Epithelial cell of esophagus (primary cell): ENCODE measurements around the gene MTCH1.

Experiments used
- DNase-seq: peaks from one replicate; pipeline ENCODE4 v3.0.0; 2010; ENCODE audit warnings: low read depth
- H3K4me3 ChIP-seq: 2 replicates; pipeline ENCODE4 v1.5.1; 2011; ENCODE audit warnings: mild to moderate bottlenecking, low read length, control low read depth
- TF ChIP-seq, protein P1 (sequence below): IDR thresholded peaks from 2 replicates; pipeline ENCODE4 v1.5.1; 2011; ENCODE audit warnings: low read depth, mild to moderate bottlenecking, low read length, control low read depth, inconsistent platforms; ENCODE audit not compliant: insufficient read depth; ENCODE audit errors: missing control alignments

The MTCH1 gene

DNA sequence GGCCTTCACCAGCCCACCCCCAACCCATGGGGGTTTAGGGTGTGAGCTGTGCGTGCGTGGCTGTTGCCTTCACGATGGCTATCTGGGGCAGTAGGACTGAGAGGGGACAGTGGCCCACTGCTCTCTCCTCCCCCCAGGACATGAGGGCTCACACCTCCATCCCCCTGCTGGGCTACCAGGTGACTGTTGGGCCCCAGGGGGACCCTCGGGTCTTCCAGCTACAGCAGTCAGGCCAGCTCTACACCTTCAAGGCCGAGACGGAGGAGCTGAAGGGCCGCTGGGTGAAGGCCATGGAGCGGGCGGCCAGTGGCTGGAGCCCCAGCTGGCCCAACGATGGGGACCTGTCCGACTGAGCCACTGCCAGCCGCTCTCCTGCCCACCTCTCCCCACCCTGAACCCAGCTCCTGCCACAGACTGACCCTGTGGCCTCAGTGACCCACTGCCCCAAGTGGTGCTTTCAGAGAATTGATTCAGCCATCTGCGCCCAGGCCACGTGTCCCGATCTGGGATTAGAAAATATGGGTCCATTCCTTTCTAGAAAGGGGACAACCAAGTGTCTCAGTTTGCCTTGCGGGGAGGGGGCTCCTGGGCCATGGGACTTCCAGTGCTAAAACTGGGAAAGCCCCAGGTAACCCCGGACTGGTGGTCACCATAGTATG is 41.9 kb upstream of the MTCH1 start:
- no peak overlapping the region for H3K4me3 ChIP-seq
- TF ChIP-seq, protein P1, sequence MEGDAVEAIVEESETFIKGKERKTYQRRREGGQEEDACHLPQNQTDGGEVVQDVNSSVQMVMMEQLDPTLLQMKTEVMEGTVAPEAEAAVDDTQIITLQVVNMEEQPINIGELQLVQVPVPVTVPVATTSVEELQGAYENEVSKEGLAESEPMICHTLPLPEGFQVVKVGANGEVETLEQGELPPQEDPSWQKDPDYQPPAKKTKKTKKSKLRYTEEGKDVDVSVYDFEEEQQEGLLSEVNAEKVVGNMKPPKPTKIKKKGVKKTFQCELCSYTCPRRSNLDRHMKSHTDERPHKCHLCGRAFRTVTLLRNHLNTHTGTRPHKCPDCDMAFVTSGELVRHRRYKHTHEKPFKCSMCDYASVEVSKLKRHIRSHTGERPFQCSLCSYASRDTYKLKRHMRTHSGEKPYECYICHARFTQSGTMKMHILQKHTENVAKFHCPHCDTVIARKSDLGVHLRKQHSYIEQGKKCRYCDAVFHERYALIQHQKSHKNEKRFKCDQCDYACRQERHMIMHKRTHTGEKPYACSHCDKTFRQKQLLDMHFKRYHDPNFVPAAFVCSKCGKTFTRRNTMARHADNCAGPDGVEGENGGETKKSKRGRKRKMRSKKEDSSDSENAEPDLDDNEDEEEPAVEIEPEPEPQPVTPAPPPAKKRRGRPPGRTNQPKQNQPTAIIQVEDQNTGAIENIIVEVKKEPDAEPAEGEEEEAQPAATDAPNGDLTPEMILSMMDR: no peak
- no peak for DNase-seq

GRCh38 chr6:37027036-37027720 is 41.2 kb upstream of the MTCH1 start:
- DNase-seq: peak; percentile 35
- TF ChIP-seq, protein P1: no peak
- no peak overlapping the region for H3K4me3 ChIP-seq

DNA sequence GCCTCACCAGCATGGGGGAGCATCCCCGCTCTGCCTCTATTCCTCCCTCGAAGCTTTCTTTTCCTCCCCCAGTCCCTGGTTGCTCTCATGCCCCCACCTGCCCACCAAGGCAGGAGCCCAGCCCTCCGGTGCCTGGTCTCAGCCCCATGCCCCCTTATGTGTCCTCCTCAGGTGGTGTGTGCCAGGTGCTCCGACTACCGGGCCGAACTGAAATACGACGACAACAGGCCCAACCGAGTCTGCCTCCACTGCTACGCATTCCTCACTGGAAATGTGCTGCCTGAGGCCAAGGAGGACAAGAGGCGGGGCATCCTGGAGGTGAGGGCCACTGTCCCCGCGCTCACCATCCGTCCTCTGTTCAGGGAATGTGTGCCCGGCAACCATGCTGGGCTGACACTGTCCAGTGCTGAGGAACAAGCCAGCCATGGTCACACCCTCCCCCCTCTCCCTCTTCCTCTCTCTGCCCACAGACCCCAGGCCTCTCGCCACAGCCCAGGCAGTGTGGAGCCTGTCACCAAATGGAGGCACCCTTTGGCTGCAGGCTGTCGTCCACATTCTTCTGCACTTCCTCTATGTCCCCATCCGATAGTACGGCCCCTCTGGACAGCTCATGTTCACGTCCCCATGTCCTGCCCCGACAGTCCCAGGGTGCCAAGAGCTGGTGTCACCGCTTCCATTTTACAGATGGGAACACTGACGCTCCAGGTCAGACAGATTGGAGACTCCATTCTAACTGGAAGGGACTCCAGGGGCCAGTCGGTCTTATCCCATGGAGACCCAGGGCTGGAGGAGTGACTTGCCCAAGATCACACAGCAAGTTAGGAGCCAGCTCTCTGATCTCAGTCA is 39.8 kb upstream of the MTCH1 start:
- TF ChIP-seq, protein P1: no peak
- no peak overlapping the region for H3K4me3 ChIP-seq
- no peak for DNase-seq

GRCh38 chr6:37024656-37025337 is 38.8 kb upstream of the MTCH1 start:
- TF ChIP-seq, protein P1: no peak
- H3K4me3 ChIP-seq: no peak overlapping the region
- DNase-seq: peak; percentile 98

- no peak for DNase-seq
- H3K4me3 ChIP-seq: no peak overlapping the region
- TF ChIP-seq, protein P1: no peak
Observed at GRCh38 chr6:37022135-37022863, 36.3 kb upstream of the MTCH1 start.
